Prostate gland (tissue), 2 donors: ENCODE measurements around the gene GPSM1. TPM values are rescaled to one million over a fixed set of nuclear protein-coding genes. Genes with fewer than 3 reads are reported as not detected.
A peak's percentile ranks its signal among the peaks of the same experiment; 100 is the strongest.

Experiments
- DNase-seq: peaks from one replicate; pipeline ENCODE4 v3.0.0-alpha.2; 2019; ENCODE audit warnings: low spot score
- H3K27ac ChIP-seq, 2 donors: fragments of 200-600 bp; sonication (generic); 2 replicates each; pipeline ENCODE4 v1.5.1; 2017 to 2019
- H3K27me3 ChIP-seq: fragments of 200-600 bp; sonication (generic); replicated peaks from 2 replicates; pipeline ENCODE4 v1.5.1; 2019; ENCODE audit not compliant: insufficient read depth
- H3K36me3 ChIP-seq, 2 donors: fragments of 200-600 bp; sonication (generic); 1 replicate in 1 of 2; 2 replicates in 1 of 2; pipeline versions ENCODE4 v1.5.1 to v1.8.1; 2017 to 2019
- H3K4me1 ChIP-seq: fragments of 200-600 bp; sonication (generic); replicated peaks from 2 replicates; pipeline ENCODE4 v1.5.1; 2019
- H3K4me3 ChIP-seq, 2 donors: fragments of 200-600 bp; sonication (generic); 2 replicates each; pipeline ENCODE4 v1.5.1; 2017 to 2019
- H3K9me3 ChIP-seq: fragments of 200-600 bp; sonication (generic); 2 replicates; pipeline ENCODE4 v1.5.1; 2017
- CTCF ChIP-seq, 4 experiments: fragments of 200-600 bp in 2 of 4; fragments of 450-650 bp in 2 of 4; sonication (generic) in 2 of 4; IDR thresholded peaks; 1 replicate in 3 of 4; 2 replicates in 1 of 4; pipeline ENCODE4 v1.5.1; 2016 to 2019; ENCODE audit warnings: antibody characterized with exemption in 4 of 4, mild to moderate bottlenecking in 2 of 4, moderate library complexity in 2 of 4
- POLR2A ChIP-seq: fragments of 450-650 bp; IDR thresholded peaks from one replicate; pipeline ENCODE4 v1.6.1; 2016; ENCODE audit warnings: antibody characterized with exemption, mild to moderate bottlenecking
- POLR2AphosphoS5 ChIP-seq: sonication (generic); formaldehyde crosslinking; IDR thresholded peaks from one replicate; pipeline ENCODE4 v1.6.1; 2017; ENCODE audit warnings: antibody characterized with exemption
- WGBS: methylation state at CpG from one replicate; pipeline ENCODE4 v1.1.5; 2018; 5-methylcytosine and 5-hydroxymethylcytosine counted together
- intact Hi-C: fragments of 100-400 bp; cut with DNase I; formaldehyde crosslinking; loops from one replicate; pipeline ENCODE4 v1.14.2; 2022
- total RNA-seq, 2 donors: library from RNA; depleted of rRNA; stranded (reverse); fragments of >200 nt; gene quantifications; one replicate each; pipeline ENCODE4 v1.1.0, GENCODE V29; 2016

GPSM1 gene
- total RNA-seq, 2 donors from 2014 or later: 11.3 to 89.2 TPM

- TF ChIP-seq POLR2AphosphoS5 (no peak), POLR2A (no peak), CTCF (IDR thresholded peaks at IDR 0.05) (no peak)
- 62% methylated on average over 21 of the region's 21 CpGs for WGBS
- H3K36me3 ChIP-seq: no peaks in the 10 kb centered on the region
- no peaks in the 10 kb centered on the region for H3K27me3 ChIP-seq
- H3K9me3 ChIP-seq: no peaks in the 10 kb centered on the region
- intact Hi-C loops: no loop called here
- H3K4me1 ChIP-seq: no peaks in the 10 kb centered on the region
- no peak overlapping the region for H3K4me3 ChIP-seq
- no peak for DNase-seq
- H3K27ac ChIP-seq: peak overlapping the region in 1 of 2 donors; percentile 8
These were observed 17.4 kb downstream of the GPSM1 start for GRCh38 chr9:136344544-136345280.

DNA sequence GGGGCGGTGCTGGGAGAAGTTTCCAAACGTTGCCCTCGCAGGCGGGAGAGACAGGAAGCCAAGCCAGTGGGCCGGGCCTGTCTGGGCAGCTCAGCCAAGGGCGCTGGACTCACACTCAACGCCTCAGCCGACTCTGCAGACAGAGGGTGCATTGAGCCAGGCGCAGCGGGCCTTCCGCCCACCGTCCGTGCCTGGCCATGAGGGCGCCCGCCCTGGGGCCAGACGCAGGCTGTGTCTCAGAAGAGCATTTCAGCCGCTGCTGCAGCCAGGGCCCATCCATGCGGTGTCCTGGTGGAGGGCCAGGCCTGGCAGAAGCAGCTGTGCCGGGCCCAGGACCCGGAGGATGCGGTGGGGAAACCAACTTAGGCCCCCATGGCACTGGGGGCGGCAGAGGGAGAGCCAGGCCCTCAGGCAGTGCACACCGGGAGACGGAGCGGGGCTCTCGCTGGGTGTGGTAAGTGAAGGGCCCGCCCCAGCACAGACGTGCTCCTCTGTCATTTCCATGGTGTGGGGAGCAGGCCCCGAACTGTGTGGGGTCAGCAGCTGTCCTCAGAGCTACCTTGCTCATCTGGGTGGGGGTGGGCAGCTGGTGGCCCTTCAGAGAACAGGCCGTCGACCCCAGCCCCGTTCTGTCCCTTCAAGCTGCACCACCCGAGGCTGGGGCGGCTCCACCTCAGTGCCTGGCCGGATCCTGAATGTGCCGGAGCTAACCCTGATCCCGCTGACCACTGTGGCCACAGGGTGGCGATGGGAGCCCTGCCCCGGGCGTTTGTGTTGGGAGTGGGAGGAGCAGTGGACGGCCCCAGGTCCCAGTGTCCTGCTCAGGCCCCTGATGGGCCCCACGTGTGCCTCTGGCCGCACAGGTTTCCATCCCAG, 18.2 kb downstream of the GPSM1 start:
- no peaks in the 10 kb centered on the region for H3K4me1 ChIP-seq
- no peak for TF ChIP-seq POLR2AphosphoS5
- peak in 2 of 4 experiments; percentile 32 to 33 for TF ChIP-seq CTCF (IDR thresholded peaks at IDR 0.05)
- no peak for TF ChIP-seq POLR2A
- H3K4me3 ChIP-seq: no peak overlapping the region
- intact Hi-C loops: no loop called here
- H3K27me3 ChIP-seq: no peaks in the 10 kb centered on the region
- WGBS: 51% methylated on average over 38 of the region's 43 CpGs
- no peaks in the 10 kb centered on the region for H3K9me3 ChIP-seq
- no peak for DNase-seq
- H3K27ac ChIP-seq: peak overlapping the region in 1 of 2 donors; percentile 8
- no peaks in the 10 kb centered on the region for H3K36me3 ChIP-seq

GRCh38 chr9:136346157-136346481, 18.8 kb downstream of the GPSM1 start:
- intact Hi-C loops: no loop called here
- WGBS: 60% methylated on average over 7 of the region's 10 CpGs
- H3K27ac ChIP-seq: no peak overlapping the region
- H3K4me3 ChIP-seq: no peak overlapping the region
- no peak for DNase-seq
- H3K27me3 ChIP-seq: no peaks in the 10 kb centered on the region
- no peaks in the 10 kb centered on the region for H3K9me3 ChIP-seq
- no peaks in the 10 kb centered on the region for H3K36me3 ChIP-seq
- TF ChIP-seq POLR2AphosphoS5 (no peak), POLR2A (no peak), CTCF (IDR thresholded peaks at IDR 0.05) (no peak)
- H3K4me1 ChIP-seq: no peaks in the 10 kb centered on the region

GRCh38 chr9:136346927-136347465, 19.7 kb downstream of the GPSM1 start:
- Histone ChIP-seq H3K27ac (no peak overlapping the region), H3K9me3 (no peaks in the 10 kb centered on the region), H3K4me1 (no peaks in the 10 kb centered on the region), H3K4me3 (no peak overlapping the region), H3K27me3 (no peaks in the 10 kb centered on the region), H3K36me3 (no peaks in the 10 kb centered on the region)
- intact Hi-C loops: no loop called here
- no peak for TF ChIP-seq CTCF (IDR thresholded peaks at IDR 0.05)
- TF ChIP-seq POLR2AphosphoS5: no peak
- TF ChIP-seq POLR2A: no peak
- whole genome bisulfite sequencing: 84% methylated on average over 20 of the region's 20 CpGs
- no peak for DNase-seq
